ENCODE results near the gene IQCE.
"Not testable (repeated sequence)": the region's sequence is repeated elsewhere in the genome, so short reads cannot be mapped to it uniquely, and the experiment has no call there.

IQCE gene

DNA sequence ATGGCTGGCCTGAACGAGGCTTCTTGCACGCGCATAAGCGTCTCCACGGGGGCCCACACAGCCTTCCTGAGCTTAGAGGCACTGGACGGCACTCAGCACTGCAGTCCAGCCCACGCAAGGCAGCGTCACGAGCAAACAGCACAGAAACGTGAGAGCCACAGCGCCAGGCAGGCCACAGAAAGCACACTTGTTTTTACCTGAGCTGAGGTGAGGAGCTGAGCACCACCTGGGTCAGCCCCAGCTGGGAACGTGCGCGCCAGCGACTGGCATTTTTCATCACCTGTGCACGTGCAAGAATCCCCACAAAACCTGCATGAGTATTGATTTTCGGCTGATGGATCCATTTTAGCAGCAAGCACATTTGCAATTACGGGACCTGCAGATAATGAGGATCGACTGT, 26.7 kb downstream of the IQCE start:
- no peak for DNase-seq
- TF ChIP-seq POLR2A (IDR thresholded peaks at IDR 0.05; ENCODE audit: low read length) = no peak
- no peak for TF ChIP-seq GATA1 (IDR thresholded peaks at IDR 0.05; ENCODE audit: low read depth, low read length)

DNA sequence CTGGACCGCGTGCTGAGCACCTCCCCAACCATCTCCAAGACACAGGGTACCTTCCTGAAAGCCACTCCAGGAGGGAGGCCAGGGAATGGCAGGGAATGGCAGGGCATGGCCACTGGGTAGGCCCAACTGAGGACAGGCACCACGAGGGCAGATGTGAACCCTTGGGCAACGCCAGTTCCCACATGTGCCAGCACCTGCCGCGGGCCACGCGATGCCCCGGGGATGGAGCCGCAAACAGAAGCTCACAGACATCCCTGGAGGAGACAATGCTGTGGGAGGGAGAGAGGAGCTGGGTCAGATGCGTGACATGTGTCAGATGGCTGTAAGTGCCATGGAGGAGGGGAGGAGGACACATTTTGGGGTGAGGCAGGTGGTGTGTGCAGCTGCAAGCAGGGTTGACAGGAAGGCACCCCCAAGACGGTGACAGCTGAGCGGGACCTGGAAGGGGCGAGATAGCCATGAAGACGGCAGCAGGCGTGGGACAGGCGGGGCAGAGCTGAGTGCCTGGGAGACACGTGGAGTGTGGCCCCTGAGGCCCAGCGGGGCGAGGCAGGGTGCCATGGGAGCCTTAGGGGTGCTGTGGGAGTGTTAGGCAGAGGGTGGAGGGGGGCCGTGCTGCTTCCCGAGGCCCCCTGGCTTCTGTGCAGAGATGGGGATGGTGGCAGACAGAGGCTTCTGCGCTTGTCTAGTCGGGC, 27.7 kb downstream of the IQCE start:
- no peak for TF ChIP-seq POLR2A (IDR thresholded peaks at IDR 0.05; ENCODE audit: low read length)
- TF ChIP-seq GATA1 (IDR thresholded peaks at IDR 0.05; ENCODE audit: low read depth, low read length) = no peak
- DNase-seq = no peak

DNA sequence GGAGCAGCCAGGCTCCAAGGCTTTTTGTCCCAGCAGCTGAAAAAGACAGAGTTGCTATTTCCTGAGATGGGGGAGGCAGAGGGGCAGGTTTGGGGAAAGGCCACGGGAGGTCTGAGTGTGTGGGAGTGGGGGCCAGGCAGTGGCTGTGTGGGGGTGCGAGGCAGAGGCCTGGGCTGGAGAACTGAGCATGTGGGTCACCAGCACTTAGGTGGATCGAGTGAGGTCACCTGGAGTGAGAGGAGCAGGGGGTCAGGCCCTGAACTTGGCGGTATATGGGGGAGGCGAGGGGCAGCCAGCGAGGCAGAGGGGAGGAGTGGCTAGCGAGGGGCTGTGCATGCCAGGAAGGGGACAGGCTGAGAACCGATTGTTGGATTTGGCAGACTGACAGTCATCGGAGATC, 28.4 kb downstream of the IQCE start:
- no peak for DNase-seq
- no peak for TF ChIP-seq POLR2A (IDR thresholded peaks at IDR 0.05; ENCODE audit: low read length)
- TF ChIP-seq GATA1 (IDR thresholded peaks at IDR 0.05; ENCODE audit: low read depth, low read length) = no peak

DNA sequence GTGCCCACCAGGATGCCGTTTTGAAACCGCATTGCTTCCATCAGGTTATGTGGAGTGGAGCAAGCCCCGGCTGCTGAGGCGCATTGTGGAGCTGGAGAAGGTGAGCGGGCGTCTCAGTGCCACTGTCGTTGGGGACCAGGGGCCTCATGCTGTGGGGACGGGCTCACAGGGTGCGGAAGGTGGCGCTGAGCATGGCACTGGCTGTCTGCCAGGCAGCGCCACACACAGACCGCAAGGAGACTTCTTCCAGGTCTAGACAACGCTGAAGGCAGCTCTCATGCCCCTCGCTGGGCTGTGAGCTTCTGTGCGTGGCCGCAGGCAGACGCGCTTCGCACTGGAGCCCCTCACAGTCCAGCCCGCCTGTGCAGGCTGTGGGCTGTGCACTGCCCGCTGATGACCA, 29.0 kb downstream of the IQCE start:
- DNase-seq = no peak
- TF ChIP-seq POLR2A (IDR thresholded peaks at IDR 0.05; ENCODE audit: low read length) = no peak
- no peak for TF ChIP-seq GATA1 (IDR thresholded peaks at IDR 0.05; ENCODE audit: low read depth, low read length)

DNA sequence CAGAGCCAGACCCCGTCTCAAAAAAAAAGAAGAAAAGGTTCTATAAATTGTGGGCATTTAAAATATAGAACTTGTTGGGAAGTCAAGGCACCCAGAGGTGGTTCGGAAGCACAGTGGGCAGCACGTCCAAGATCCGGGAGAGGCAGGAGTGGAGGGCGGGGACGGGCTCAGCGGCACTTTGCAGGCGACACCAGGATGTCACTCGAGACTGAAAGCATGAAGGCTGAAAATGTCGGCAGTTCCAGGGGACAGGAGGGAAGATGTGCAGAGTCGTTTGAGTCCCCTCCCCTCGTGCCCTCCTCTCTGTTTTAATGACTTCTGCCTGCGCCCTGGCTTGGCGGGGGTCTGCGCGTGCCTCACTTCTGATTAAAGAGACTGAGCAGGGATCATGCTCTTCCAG, 30.6 kb downstream of the IQCE start:
- TF ChIP-seq POLR2A (IDR thresholded peaks at IDR 0.05; ENCODE audit: low read length) (no peak), GATA1 (IDR thresholded peaks at IDR 0.05; ENCODE audit: low read depth, low read length) (no peak)
- DNase-seq = no peak

DNA sequence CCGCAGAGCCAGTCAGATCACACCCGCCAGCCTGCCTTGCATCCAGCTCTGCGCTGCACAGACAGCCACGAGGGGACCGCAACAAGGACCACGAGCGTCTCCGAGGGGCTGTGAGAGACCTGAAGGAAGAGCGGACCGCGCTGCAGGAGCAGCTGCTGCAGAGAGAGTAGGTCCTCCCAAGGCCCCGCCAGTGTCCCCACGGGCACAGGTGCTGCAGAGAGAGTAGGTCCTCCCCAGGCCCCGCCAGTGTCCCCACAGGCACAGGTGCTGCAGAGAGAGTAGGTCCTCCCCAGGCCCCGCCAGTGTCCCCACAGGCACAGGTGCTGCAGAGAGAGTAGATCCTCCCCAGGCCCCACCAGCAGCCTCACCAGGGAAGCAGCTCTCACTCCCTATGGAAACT, 31.2 kb downstream of the IQCE start:
- not testable (repeated sequence) for DNase-seq

DNA sequence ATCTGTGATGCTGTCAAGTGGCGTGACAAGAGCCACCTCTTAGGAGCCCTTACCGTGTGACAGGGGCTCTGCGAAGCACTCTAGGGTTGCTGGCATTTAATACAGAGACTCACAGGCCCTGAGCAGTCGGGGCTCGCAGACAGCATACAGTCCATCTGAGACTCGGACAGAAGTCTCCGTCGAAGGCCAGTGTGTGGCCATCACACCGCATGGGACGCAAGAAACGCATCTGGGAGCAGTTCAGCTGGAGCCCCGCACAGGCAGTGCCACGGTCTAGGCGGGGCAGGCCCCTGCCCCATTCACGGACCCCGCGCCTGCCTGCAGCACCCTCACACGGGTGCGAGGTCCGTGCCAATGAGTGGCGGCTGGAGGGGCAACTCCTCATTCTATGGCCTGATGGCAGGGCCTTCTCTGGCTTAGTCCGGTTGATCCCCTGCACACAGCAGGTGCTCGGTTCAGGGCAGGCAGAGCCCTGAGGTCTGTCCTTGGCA, 33.6 kb downstream of the IQCE start:
- DNase-seq = no peak
- TF ChIP-seq GATA1 (IDR thresholded peaks at IDR 0.05; ENCODE audit: low read depth, low read length) (no peak), POLR2A (IDR thresholded peaks at IDR 0.05; ENCODE audit: low read length) (no peak)

DNA sequence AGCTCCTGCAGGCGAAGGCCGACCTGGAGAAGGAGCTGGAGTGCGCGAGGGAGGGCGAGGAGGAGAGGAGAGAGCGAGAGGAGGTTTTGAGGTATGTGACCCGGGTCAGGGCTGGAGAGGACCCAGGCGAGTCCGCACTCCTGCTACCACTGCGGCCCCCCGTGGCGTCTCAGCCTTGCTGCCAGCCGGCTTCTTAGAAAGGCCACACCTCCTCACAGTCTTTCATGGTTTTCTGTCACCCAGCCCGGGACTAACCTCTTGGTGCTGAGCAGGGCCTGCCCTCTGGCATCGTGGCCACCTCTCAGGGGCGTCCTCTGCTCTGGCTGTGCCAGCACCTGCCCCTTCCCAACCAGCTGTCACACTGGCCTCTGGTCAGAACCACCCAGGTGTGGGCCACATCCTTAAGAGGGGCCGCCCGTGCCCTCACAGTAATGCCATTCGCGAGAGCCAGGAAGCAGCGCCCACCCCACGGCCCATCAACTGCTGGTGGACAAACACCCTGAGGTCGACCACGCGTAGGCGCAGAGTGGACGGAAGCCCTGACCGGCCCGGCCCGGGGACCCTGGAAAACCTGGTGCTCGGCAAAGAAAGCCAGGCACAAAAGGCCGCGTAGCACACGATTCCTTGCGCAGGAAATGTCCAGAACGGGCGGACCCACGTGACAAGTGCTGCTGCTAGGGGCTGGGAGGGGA, 34.4 kb downstream of the IQCE start:
- DNase-seq = no peak
- TF ChIP-seq POLR2A (IDR thresholded peaks at IDR 0.05; ENCODE audit: low read length) (no peak), GATA1 (IDR thresholded peaks at IDR 0.05; ENCODE audit: low read depth, low read length) (no peak)

DNA sequence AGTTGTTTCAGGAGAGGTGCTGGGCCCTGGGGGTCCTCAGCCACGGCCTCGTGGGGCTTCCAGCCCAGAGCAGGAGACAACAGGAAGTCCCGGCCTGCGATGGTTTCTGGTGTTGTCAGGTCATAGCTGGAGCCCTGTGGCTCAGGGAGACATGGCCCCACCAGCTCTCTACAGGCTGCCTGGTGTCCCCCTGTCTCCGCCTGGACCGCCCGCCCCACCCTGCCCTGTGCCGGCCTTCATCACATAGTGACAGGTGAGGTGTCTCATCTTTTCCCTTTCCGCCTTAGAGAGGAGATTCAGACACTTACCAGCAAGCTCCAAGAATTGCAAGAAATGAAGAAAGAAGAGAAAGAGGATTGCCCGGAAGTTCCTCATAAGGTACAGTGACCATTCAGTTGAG, 35.8 kb downstream of the IQCE start:
- DNase-seq = no peak
- TF ChIP-seq GATA1 (IDR thresholded peaks at IDR 0.05; ENCODE audit: low read depth, low read length) = no peak
- TF ChIP-seq POLR2A (IDR thresholded peaks at IDR 0.05; ENCODE audit: low read length) = no peak

DNA sequence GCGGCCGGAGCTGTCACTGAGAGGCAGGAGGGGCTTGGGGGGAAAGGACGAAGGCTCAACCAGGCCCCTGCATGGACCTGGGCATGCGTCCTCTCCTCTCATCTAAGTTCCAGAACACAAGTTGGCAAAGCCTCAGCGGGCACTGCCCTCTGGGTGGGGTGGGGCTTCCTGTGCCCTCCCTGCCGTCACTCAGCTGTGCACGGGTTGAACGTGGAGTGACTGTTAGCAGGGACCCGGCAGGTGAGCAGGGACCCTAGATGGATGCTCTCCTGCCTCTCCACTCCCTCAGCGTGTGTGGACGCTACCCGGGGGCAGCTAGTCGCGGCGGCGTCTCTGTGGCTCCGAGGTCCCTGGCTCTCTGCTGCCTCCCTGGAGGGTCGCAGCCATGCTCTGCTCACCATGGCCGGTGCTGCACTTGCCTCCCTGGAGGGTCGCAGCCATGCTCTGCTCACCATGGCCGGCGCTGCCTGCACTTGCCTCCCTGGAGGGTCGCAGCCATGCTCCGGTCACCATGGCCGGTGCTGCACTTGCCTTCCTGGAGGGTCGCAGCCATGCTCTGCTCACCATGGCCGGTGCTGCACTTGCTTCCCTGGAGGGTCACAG, 36.6 kb downstream of the IQCE start:
- TF ChIP-seq GATA1 (IDR thresholded peaks at IDR 0.05; ENCODE audit: low read depth, low read length) = no peak
- no peak for TF ChIP-seq POLR2A (IDR thresholded peaks at IDR 0.05; ENCODE audit: low read length)
- DNase-seq = no peak

DNA sequence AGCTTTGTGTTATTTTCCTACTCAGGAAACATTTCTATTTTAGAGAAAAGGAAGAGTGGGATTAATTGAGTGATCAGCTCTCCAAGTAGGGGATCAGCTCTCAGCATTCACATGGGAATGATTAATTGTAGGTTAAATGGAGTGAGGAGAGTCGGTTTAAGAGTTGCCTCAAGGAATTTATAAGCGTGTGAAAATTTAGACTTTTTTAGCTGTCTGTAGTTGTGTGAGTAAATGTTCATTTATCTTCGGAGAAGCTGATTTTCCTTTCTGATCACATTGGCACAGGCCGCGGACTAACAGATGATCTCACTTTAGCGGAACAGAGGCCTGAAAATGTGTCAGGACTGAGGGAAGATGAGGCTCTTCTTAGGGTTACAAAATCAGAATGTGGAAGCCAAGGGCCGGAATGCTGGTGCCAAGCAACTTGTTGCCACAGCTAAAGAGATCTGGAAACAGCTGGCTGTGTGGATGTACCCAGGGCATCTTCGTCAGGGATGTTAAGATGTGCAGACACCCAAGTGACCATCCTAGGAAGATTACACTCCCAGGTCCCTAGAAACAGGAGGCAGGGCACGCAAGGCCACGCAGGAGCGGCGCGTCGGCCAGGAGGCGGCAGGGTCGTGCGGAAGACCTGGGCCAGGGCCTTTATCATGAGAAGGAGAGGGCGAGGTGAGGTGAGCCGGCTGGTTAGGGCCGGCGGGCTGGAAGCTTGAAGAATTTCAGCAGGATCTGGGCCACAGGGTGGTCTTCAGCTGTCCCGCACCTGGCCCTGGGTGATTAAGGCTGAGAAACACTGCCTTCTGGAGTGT, 37.9 kb downstream of the IQCE start:
- no peak for DNase-seq
- TF ChIP-seq GATA1 (IDR thresholded peaks at IDR 0.05; ENCODE audit: low read depth, low read length) (no peak), POLR2A (IDR thresholded peaks at IDR 0.05; ENCODE audit: low read length) (no peak)

DNA sequence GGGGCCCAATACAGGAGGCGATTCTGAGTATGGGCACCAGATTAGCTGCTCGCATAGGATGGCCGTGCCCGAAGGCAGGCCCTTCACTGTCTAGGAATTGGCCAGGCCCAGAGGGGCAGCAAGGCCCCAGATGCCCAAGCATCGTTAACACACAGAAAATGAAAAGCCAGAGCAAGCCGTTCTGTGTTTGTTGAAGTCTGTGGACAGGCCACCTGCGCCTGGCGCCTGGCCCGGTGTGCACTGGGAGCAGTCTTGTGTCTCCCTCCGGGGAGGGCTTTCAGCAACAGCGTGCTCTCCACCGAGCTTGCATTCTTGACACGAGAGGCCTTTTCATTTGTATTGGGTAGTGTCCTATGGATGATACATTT, 38.5 kb downstream of the IQCE start:
- no peak for DNase-seq
- TF ChIP-seq POLR2A (IDR thresholded peaks at IDR 0.05; ENCODE audit: low read length) (no peak), GATA1 (IDR thresholded peaks at IDR 0.05; ENCODE audit: low read depth, low read length) (no peak)

DNA sequence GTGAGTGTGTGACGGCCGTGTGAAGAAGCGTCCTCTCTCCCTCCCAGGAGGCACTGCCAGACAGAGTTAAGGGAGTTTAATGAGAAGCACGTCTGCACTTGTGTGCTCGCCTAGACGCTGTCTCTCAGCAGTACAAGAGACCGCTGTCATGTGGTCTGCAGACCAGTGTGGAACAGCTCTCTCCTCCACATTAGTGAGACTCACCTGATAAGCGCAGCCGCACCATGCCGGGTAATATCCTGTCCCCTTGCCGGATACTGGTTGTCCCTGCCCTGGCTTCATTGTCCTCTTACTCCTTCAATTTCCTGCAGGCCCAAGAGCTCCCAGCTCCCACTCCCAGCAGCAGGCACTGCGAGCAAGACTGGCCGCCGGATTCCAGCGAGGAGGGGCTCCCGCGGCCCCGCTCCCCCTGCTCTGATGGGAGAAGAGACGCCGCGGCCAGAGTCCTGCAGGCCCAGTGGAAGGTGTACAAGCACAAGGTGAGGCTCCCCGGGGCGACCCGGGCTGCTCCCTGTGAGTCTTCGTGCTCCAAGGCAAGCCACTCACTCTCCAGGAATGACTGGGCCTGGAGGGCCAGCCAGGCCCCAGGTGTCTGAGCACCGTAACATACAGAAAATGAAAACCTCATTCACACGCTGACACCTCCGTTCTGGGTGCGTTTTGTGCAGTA, 39.5 kb downstream of the IQCE start:
- TF ChIP-seq POLR2A (IDR thresholded peaks at IDR 0.05; ENCODE audit: low read length) (no peak), GATA1 (IDR thresholded peaks at IDR 0.05; ENCODE audit: low read depth, low read length) (no peak)
- DNase-seq = no peak

DNA sequence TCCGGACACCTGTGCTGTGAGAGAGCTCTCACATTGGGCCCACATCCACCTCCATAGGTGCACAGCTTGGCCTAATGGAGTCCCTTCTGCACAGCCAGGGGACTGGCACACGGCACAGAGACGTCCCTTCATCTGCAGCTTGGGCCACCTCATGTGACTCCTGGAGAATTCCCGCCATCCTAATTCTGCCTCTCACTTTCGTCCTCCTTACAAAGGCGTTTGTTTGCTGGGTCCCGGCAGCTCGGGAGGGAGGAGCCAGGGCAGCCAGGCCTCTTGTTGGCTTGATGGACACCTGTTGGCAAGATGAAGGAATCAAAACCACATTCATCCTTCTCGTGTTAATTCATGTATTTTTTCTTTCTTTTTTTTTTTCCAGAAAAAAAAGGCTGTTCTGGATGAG, 42.3 kb downstream of the IQCE start:
- DNase-seq = no peak
- TF ChIP-seq POLR2A (IDR thresholded peaks at IDR 0.05; ENCODE audit: low read length) (no peak), GATA1 (IDR thresholded peaks at IDR 0.05; ENCODE audit: low read depth, low read length) (no peak)

Data from erythroblast (primary cell).